Thyroid gland (tissue), 4 donors: ENCODE data around the gene ING2. TPM values are rescaled to one million over a fixed set of nuclear protein-coding genes. Genes with fewer than 3 reads are reported as not detected.

Experiments
- DNase-seq, 2 donors: peaks; one replicate each; pipeline ENCODE4 v3.0.0-alpha.2; 2019
- H3K27ac ChIP-seq, 3 donors: fragments of 200-600 bp; sonication (generic); 1 replicate in 2 of 3; 2 replicates in 1 of 3; pipeline ENCODE4 v1.5.1; 2016 to 2019; ENCODE audit warnings: mild to moderate bottlenecking in 1 of 3, moderate library complexity in 1 of 3
- H3K27me3 ChIP-seq: fragments of 200-600 bp; sonication (generic); one replicate; pipeline ENCODE4 v1.5.1; 2019
- H3K36me3 ChIP-seq, 2 donors: fragments of 200-600 bp; sonication (generic); one replicate each; pipeline ENCODE4 v1.5.1; 2016 to 2019
- H3K4me1 ChIP-seq, 2 donors: fragments of 200-600 bp; sonication (generic); one replicate each; pipeline ENCODE4 v1.5.1; 2017 to 2019
- H3K4me3 ChIP-seq, 3 donors: fragments of 200-600 bp; sonication (generic); replicated peaks in 1 of 3; 1 replicate in 2 of 3; 2 replicates in 1 of 3; pipeline ENCODE4 v1.5.1; 2016; ENCODE audit warnings: mild to moderate bottlenecking in 1 of 3
- H3K9me3 ChIP-seq: fragments of 200-600 bp; sonication (generic); one replicate; pipeline ENCODE4 v1.5.1; 2017
- POLR2A ChIP-seq, 2 donors: fragments of 450-650 bp; IDR thresholded peaks; one replicate each; pipeline ENCODE4 v1.6.1; 2017; ENCODE audit warnings: antibody characterized with exemption in 2 of 2, mild to moderate bottlenecking in 2 of 2, moderate library complexity in 1 of 2
- WGBS, 2 donors: methylation state at CpG; one replicate each; pipeline ENCODE4 v1.1.5; 2017; 5-methylcytosine and 5-hydroxymethylcytosine counted together
- intact Hi-C: fragments of 100-400 bp; cut with DNase I; formaldehyde crosslinking; loops from one replicate; pipeline ENCODE4 v1.15.1; 2023
- total RNA-seq, 4 donors: library from RNA; depleted of rRNA; stranded (reverse); fragments of >200 nt; gene quantifications; one replicate each; pipeline ENCODE4 v1.2.3, GENCODE V29; 2016
- TF ChIP-seq, protein P1 (sequence below), 6 experiments: fragments of 200-600 bp in 3 of 6; fragments of 450-650 bp in 3 of 6; sonication (generic) in 3 of 6; IDR thresholded peaks; one replicate each; pipeline ENCODE4 v1.5.1; 2016 to 2019; ENCODE audit warnings: antibody characterized with exemption in 6 of 6, mild to moderate bottlenecking in 2 of 6, inconsistent platforms in 1 of 6, moderate library complexity in 1 of 6

Gene ING2
- total RNA-seq, 4 donors from 2014 or later = 17.2 to 21.4 (median 18.8) TPM

DNA sequence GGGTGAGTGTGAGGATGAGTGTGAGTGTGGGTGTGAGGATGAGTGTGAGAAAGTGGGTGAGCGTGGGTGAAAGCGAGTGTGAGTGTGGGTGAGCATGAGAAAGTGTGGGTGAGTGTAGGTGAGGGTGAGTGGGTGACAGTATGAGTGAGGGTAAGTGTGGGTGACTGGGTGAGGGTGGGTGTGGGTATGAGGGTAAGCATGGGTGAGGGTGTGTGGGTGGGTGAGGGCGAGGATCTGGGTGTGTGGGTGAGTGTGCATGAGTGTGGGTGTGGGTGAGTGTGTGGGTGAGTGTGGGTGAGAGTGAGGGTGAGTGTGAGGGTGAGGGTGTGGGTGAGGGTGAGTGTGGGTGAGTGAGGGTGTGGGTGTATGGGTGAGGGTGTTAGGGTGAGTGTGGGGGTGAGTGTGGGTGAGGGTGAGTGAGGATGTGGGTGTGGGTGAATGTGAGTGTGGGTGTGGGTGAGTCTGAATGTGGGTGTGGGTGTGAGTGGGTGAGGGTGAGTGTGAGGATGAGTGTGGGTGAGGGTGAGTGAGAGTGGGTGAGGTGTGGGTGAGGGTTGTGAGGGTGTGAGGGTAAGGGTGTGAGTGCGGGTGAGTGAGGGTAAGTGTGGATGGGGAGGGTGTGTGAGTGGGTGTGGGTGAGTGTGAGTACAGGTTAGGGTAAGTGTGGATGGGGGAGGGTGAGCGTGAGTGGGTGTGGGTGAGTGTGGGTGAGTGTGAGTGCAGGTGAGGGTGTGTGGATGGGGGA, 48.9 kb downstream of the ING2 start:
- Histone ChIP-seq H3K27me3 (no peaks in the 10 kb centered on the region), H3K36me3 (no peaks in the 10 kb centered on the region), H3K4me3 (no peak overlapping the region), H3K9me3 (no peaks in the 10 kb centered on the region), H3K27ac (no peak overlapping the region), H3K4me1 (peaks cover 6 to 7% of the 10 kb centered on the region in 2 donors)
- 77% methylated on average over 5 of the region's 5 CpGs for WGBS, 2 donors
- TF ChIP-seq, protein P1, sequence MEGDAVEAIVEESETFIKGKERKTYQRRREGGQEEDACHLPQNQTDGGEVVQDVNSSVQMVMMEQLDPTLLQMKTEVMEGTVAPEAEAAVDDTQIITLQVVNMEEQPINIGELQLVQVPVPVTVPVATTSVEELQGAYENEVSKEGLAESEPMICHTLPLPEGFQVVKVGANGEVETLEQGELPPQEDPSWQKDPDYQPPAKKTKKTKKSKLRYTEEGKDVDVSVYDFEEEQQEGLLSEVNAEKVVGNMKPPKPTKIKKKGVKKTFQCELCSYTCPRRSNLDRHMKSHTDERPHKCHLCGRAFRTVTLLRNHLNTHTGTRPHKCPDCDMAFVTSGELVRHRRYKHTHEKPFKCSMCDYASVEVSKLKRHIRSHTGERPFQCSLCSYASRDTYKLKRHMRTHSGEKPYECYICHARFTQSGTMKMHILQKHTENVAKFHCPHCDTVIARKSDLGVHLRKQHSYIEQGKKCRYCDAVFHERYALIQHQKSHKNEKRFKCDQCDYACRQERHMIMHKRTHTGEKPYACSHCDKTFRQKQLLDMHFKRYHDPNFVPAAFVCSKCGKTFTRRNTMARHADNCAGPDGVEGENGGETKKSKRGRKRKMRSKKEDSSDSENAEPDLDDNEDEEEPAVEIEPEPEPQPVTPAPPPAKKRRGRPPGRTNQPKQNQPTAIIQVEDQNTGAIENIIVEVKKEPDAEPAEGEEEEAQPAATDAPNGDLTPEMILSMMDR (IDR thresholded peaks at IDR 0.05) = no peak
- TF ChIP-seq POLR2A (IDR thresholded peaks at IDR 0.05) = no peak
- DNase-seq = no peak
- intact Hi-C loops = no loop called here

DNA sequence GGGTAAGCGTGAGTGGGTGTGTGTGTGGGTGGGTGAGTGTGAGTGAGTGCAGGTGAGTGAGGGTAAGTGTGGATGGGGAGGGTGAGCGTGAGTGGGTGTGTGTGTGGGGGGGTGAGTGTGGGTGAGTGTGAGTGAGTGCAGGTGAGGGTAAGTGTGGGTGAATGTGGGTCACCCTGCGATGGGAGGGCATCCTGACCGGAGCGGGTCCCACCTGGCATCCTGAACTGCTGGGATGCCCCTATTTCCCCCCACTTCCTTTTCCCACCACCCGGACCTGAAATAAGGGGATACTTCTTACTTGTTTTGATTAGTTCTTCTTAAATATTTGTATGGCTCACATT, 49.5 kb downstream of the ING2 start:
- H3K27me3 ChIP-seq = no peaks in the 10 kb centered on the region
- peaks cover 6 to 7% of the 10 kb centered on the region in 2 donors for H3K4me1 ChIP-seq
- no peak for DNase-seq
- peak overlapping the region in 1 of 3 donors; percentile 45 for H3K27ac ChIP-seq
- no peak for TF ChIP-seq POLR2A (IDR thresholded peaks at IDR 0.05)
- TF ChIP-seq, protein P1 (IDR thresholded peaks at IDR 0.05) = no peak
- intact Hi-C loops = no loop called here
- 76 to 82% methylated on average over 6 of the region's 6 CpGs for WGBS, 2 donors
- H3K9me3 ChIP-seq = no peaks in the 10 kb centered on the region
- H3K4me3 ChIP-seq = no peak overlapping the region
- H3K36me3 ChIP-seq = no peaks in the 10 kb centered on the region

DNA sequence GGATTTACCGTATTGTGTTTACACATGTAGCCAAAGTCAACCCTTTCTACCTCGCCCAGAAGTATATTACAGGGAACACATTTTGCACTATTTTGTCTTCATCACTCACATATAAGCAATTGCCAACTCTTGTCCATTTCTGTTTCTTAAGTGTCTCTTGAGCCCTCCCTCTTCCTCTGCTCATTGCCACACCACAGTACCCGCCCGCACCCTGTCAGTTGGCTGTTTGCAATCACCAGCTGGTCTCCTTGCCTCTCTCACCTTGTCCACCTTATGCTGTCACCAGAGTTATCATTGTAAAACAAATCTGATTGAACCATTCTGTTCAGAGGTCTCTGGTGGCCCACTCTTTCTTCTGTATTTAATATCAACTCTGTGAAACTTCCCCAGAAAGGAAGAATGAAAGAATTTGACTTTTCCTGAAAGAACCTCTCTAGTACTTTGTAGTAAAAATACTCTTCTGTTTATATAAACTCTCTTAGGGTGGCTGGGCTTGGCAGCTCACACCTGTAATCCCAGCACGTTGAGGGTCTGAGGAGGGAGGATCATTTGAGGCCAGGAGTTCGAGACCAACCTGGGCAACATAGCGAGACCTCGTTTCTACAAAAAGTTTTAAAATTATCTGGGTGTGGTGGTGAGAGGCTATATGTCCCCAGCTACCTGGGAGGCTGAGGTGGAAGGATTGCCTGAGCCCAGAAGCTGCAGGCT, 50.2 kb downstream of the ING2 start:
- intact Hi-C loops = no loop called here
- no peaks in the 10 kb centered on the region for H3K9me3 ChIP-seq
- DNase-seq = peak; percentile 75
- no peaks in the 10 kb centered on the region for H3K36me3 ChIP-seq
- 29 to 33% methylated on average over 8 of the region's 8 CpGs for WGBS, 2 donors
- TF ChIP-seq, protein P1 (IDR thresholded peaks at IDR 0.05) = no peak
- no peak for TF ChIP-seq POLR2A (IDR thresholded peaks at IDR 0.05)
- peaks cover 6 to 7% of the 10 kb centered on the region in 2 donors for H3K4me1 ChIP-seq
- H3K27ac ChIP-seq = peak overlapping the region; percentile 42 to 45 (median 44)
- H3K27me3 ChIP-seq = no peaks in the 10 kb centered on the region
- H3K4me3 ChIP-seq = no peak overlapping the region

DNA sequence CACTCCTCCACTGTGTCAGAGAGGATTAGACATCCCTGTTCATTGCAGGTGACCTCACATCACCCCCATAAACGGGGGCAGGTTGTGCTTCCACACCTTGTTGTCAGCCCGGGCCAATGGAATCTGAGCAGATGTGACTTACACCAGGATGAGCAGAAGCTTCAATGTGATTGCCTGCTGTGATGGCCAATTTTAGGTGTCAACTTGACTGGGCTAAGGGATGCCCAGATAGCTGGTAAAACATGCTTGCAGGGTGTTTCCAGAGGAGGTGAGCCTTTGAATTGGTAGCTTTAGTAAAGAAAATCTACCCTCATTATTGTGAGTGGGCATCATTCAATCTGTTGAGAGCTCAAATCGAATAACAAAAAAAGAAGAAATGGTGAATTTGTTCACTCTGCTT, 52.1 kb downstream of the ING2 start:
- intact Hi-C loops = no loop called here
- Histone ChIP-seq H3K27ac (no peak overlapping the region), H3K27me3 (no peaks in the 10 kb centered on the region), H3K4me1 (peaks cover 7 to 12% of the 10 kb centered on the region in 2 donors), H3K9me3 (no peaks in the 10 kb centered on the region), H3K4me3 (no peak overlapping the region), H3K36me3 (no peaks in the 10 kb centered on the region)
- DNase-seq = no peak
- 86 to 89% methylated on average over 3 of the region's 3 CpGs for WGBS, 2 donors
- TF ChIP-seq, protein P1 (IDR thresholded peaks at IDR 0.05) = no peak
- TF ChIP-seq POLR2A (IDR thresholded peaks at IDR 0.05) = no peak

DNA sequence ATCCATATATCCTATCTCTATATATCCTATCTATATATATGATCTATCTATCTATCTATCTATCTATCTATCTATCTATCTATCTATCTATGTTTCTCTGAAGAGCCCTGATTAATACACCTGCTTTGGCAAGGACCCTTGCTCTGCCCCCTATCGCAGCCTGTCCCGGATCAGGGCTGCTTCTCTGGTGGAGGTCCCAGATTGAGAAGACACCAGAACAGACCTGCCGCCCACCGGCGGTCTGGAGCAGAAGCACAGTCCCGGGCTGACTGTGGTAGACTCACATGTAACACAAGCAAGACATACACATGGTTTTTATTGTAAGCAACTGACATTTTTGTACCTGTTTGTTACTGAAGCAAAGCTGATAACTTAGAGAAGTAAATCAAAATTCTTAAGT, 52.8 kb downstream of the ING2 start:
- no peak for DNase-seq
- no peak overlapping the region for H3K27ac ChIP-seq
- H3K27me3 ChIP-seq = no peaks in the 10 kb centered on the region
- no peak overlapping the region for H3K4me3 ChIP-seq
- H3K36me3 ChIP-seq = no peaks in the 10 kb centered on the region
- H3K4me1 ChIP-seq = peaks cover 7 to 17% of the 10 kb centered on the region in 2 donors
- no peaks in the 10 kb centered on the region for H3K9me3 ChIP-seq
- intact Hi-C loops = no loop called here
- WGBS, 2 donors = 96% methylated on average over 6 of the region's 6 CpGs
- TF ChIP-seq, protein P1 (IDR thresholded peaks at IDR 0.05) = no peak
- TF ChIP-seq POLR2A (IDR thresholded peaks at IDR 0.05) = no peak
